Measurements from ENCODE around the gene TRPT1. TPM values are rescaled to one million over a fixed set of nuclear protein-coding genes. Genes with fewer than 3 reads are reported as not detected.
A peak's percentile ranks its signal among the peaks of the same experiment; 100 is the strongest.

Gene TRPT1
- total RNA-seq, 1 experiment from 2014 or later = 43.1 TPM

DNA sequence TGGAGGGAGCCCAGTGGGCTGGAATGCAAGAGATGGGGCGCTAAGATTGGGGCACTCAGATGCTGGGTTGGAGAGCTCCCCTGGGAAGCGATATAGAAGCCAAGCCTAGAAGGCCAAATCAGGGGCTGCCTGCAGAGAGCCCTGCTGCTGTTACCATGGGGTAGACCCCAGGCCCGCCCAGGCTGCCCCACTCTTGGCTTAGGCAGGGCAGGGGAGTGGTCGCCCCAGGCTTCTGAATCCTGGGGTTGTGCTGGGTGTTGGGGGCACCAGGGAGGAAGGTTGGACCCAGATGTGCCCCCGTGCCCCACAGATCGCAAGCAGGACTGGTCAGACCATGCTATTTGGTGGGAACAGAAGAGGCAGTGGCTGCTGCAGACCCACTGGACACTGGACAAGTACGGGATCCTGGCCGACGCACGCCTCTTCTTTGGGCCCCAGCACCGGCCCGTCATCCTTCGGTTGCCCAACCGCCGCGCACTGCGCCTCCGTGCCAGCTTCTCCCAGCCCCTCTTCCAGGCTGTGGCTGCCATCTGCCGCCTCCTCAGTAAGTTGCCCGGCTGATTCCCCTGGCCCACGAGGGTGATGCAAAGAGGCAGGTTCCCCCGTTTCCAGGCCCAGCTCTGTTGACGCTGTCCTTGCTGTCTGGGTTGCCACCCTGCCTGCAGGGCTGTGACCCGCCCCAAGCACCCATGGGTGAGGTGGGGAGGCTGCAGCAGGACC is 15.5 kb downstream of the TRPT1 start:
- no peaks in the 10 kb centered on the region for H3K9me3 Mint-ChIP-seq (ENCODE audit: low read depth, unreplicated experiment)
- H3K4me3 Mint-ChIP-seq (ENCODE audit: low read depth, unreplicated experiment) = no peak overlapping the region
- no TSS peak for BruUV-seq (replicated peaks)
- CTCF ChIA-PET = interaction anchor here (0.7 kb wide), 1 partner anchor 122 kb away, joined by 5 read pairs; no protein-coding TSS in a partner anchor
- no peak for DNase-seq
- TF ChIP-seq CTCF (IDR thresholded peaks at IDR 0.05; ENCODE audit: unreplicated experiment) = no peak
- no peaks in the 10 kb centered on the region for H3K4me1 Mint-ChIP-seq (ENCODE audit: low read depth, unreplicated experiment)
- H3K27ac Mint-ChIP-seq (ENCODE audit: unreplicated experiment) = no peak overlapping the region
- H3K27me3 Mint-ChIP-seq (ENCODE audit: unreplicated experiment) = no peaks in the 10 kb centered on the region
- intact Hi-C loops (cut with micrococcal nuclease; ENCODE audit: unreplicated experiment) = no loop called here
- peaks cover 60% of the 10 kb centered on the region for H3K36me3 Mint-ChIP-seq (ENCODE audit: insufficient read depth, unreplicated experiment)

- DNase-seq = no peak
- CTCF ChIA-PET = no interaction called here
- Mint-ChIP-seq H3K4me1 (ENCODE audit: low read depth, unreplicated experiment) (no peaks in the 10 kb centered on the region), H3K36me3 (ENCODE audit: insufficient read depth, unreplicated experiment) (peaks cover 62% of the 10 kb centered on the region), H3K27me3 (ENCODE audit: unreplicated experiment) (no peaks in the 10 kb centered on the region), H3K4me3 (ENCODE audit: low read depth, unreplicated experiment) (no peak overlapping the region), H3K9me3 (ENCODE audit: low read depth, unreplicated experiment) (no peaks in the 10 kb centered on the region), H3K27ac (ENCODE audit: unreplicated experiment) (no peak overlapping the region)
- intact Hi-C loops (cut with micrococcal nuclease; ENCODE audit: unreplicated experiment) = no loop called here
- no peak for TF ChIP-seq CTCF (IDR thresholded peaks at IDR 0.05; ENCODE audit: unreplicated experiment)
- BruUV-seq (replicated peaks) = no TSS peak
These were observed 16.5 kb downstream of the TRPT1 start for GRCh38 chr11:64209563-64209843.

GRCh38 chr11:64208796-64209562 is 17.0 kb downstream of the TRPT1 start:
- H3K36me3 Mint-ChIP-seq (ENCODE audit: insufficient read depth, unreplicated experiment) = peaks cover 62% of the 10 kb centered on the region
- no peaks in the 10 kb centered on the region for H3K27me3 Mint-ChIP-seq (ENCODE audit: unreplicated experiment)
- H3K27ac Mint-ChIP-seq (ENCODE audit: unreplicated experiment) = peak overlapping the region; percentile 50
- no TSS peak for BruUV-seq (replicated peaks)
- no peaks in the 10 kb centered on the region for H3K9me3 Mint-ChIP-seq (ENCODE audit: low read depth, unreplicated experiment)
- H3K4me1 Mint-ChIP-seq (ENCODE audit: low read depth, unreplicated experiment) = no peaks in the 10 kb centered on the region
- H3K4me3 Mint-ChIP-seq (ENCODE audit: low read depth, unreplicated experiment) = no peak overlapping the region
- no peak for DNase-seq
- CTCF ChIA-PET = no interaction called here
- no peak for TF ChIP-seq CTCF (IDR thresholded peaks at IDR 0.05; ENCODE audit: unreplicated experiment)
- intact Hi-C loops (cut with micrococcal nuclease; ENCODE audit: unreplicated experiment) = no loop called here

GRCh38 chr11:64208086-64208795 is 17.7 kb downstream of the TRPT1 start:
- intact Hi-C loops (cut with micrococcal nuclease; ENCODE audit: unreplicated experiment) = no loop called here
- Mint-ChIP-seq H3K36me3 (ENCODE audit: insufficient read depth, unreplicated experiment) (peaks cover 64% of the 10 kb centered on the region), H3K9me3 (ENCODE audit: low read depth, unreplicated experiment) (no peaks in the 10 kb centered on the region), H3K4me1 (ENCODE audit: low read depth, unreplicated experiment) (peaks cover 6% of the 10 kb centered on the region), H3K27me3 (ENCODE audit: unreplicated experiment) (no peaks in the 10 kb centered on the region), H3K4me3 (ENCODE audit: low read depth, unreplicated experiment) (no peak overlapping the region), H3K27ac (ENCODE audit: unreplicated experiment) (peak overlapping the region; percentile 50)
- no peak for TF ChIP-seq CTCF (IDR thresholded peaks at IDR 0.05; ENCODE audit: unreplicated experiment)
- DNase-seq = no peak
- BruUV-seq (replicated peaks) = no TSS peak
- CTCF ChIA-PET = interaction anchor here (0.6 kb wide), 1 partner anchor 39 kb away, joined by 6 read pairs; no protein-coding TSS in a partner anchor
